PC-3 (cell line): Measurements from ENCODE around the gene SERTAD1. TPM values are rescaled to one million over a fixed set of nuclear protein-coding genes. Genes with fewer than 3 reads are reported as not detected.

ENCODE experiments used
- ATAC-seq: fragments of 200-7000 bp; cut with Tn5 transposase; 2 replicates; pipeline ENCODE4 v1.9.1; 2020; ENCODE audit warnings: mild to moderate bottlenecking, moderate library complexity
- BruUV-seq: library from RNA; stranded (reverse); fragments of 400-500 nt; replicated peaks from 2 replicates; lab custom pipeline; 2021; lab: Mats Ljungman, UMichigan
- CTCF ChIA-PET: fragments of 300-600 bp; sonication (Branson Sonifier 250); formaldehyde crosslinking; loops from one replicate; lab custom pipeline; 2022; ENCODE audit warnings: antibody characterized with exemption; lab: Charles Lee
- POLR2A ChIA-PET: fragments of 300-600 bp; sonication (Branson Sonifier 250); formaldehyde crosslinking; loops from one replicate; lab custom pipeline; 2022; ENCODE audit warnings: antibody characterized with exemption; ENCODE audit not compliant: unreplicated experiment; lab: Charles Lee
- DNase-seq: peaks from one replicate; pipeline ENCODE4 v3.0.0-alpha.2; 2015
- H2AFZ ChIP-seq: fragments of 300-600 bp; sonication (generic); 2 replicates; pipeline ENCODE4 v1.6.0; 2016; ENCODE audit warnings: antibody characterized with exemption, low read length
- H3F3A ChIP-seq: fragments of 300-600 bp; sonication (generic); one replicate; pipeline ENCODE4 v1.6.0; 2017; ENCODE audit warnings: antibody characterized with exemption, low read length, control low read depth, mild to moderate bottlenecking; ENCODE audit not compliant: unreplicated experiment
- H3K27ac ChIP-seq: fragments of 300-600 bp; sonication (generic); 2 replicates; pipeline ENCODE4 v1.5.1; 2016; ENCODE audit warnings: mild to moderate bottlenecking, low read length
- H3K27me3 ChIP-seq: fragments of 300-600 bp; sonication (generic); 2 replicates; pipeline ENCODE4 v1.6.1; 2016; ENCODE audit warnings: low read length, mixed read lengths
- H3K36me3 ChIP-seq: fragments of 300-600 bp; sonication (generic); 2 replicates; pipeline ENCODE4 v1.6.1; 2016; ENCODE audit warnings: low read depth, mixed run types, low read length, mixed read lengths
- H3K4me1 ChIP-seq: fragments of 300-600 bp; sonication (generic); 2 replicates; pipeline ENCODE4 v1.5.1; 2016; ENCODE audit warnings: low read length; ENCODE audit not compliant: insufficient read depth
- H3K4me2 ChIP-seq: fragments of 300-600 bp; sonication (generic); 2 replicates; pipeline ENCODE4 v1.6.0; 2016; ENCODE audit warnings: low read length
- H3K4me3 ChIP-seq: fragments of 300-600 bp; sonication (generic); 2 replicates; pipeline ENCODE4 v1.5.1; 2016; ENCODE audit warnings: mild to moderate bottlenecking, low read length, mixed read lengths
- H3K79me2 ChIP-seq: fragments of 300-600 bp; sonication (generic); 2 replicates; pipeline ENCODE4 v1.6.1; 2017; ENCODE audit warnings: low read length, mixed read lengths
- H3K9ac ChIP-seq: fragments of 300-600 bp; sonication (generic); 2 replicates; pipeline ENCODE4 v1.6.0; 2016; ENCODE audit warnings: mild to moderate bottlenecking, low read length
- H3K9me2 ChIP-seq: fragments of 300-600 bp; sonication (generic); replicated peaks from 2 replicates; pipeline ENCODE4 v1.6.1; 2016; ENCODE audit warnings: mixed run types, low read length, mixed read lengths
- H3K9me3 ChIP-seq: fragments of 300-600 bp; sonication (generic); 2 replicates; pipeline ENCODE4 v1.6.1; 2016; ENCODE audit warnings: low read length, mixed read lengths
- H4K20me1 ChIP-seq: fragments of 300-600 bp; sonication (generic); 2 replicates; pipeline ENCODE4 v1.6.1; 2016; ENCODE audit warnings: low read length, mixed read lengths
- CTCF ChIP-seq: fragments of 300-600 bp; sonication (generic); conservative IDR thresholded peaks from 2 replicates; pipeline ENCODE4 v1.5.1; 2017; ENCODE audit warnings: antibody characterized with exemption, low read depth, mild to moderate bottlenecking, low read length
- EZH2 ChIP-seq: fragments of 300-600 bp; sonication (generic); IDR thresholded peaks from one replicate; pipeline ENCODE4 v1.6.1; 2017; ENCODE audit warnings: antibody characterized with exemption, mild to moderate bottlenecking, low read length; ENCODE audit not compliant: unreplicated experiment
- EZH2phosphoT487 ChIP-seq: fragments of 300-600 bp; sonication (generic); IDR thresholded peaks from 2 replicates; pipeline ENCODE4 v1.6.1; 2018; ENCODE audit warnings: mild to moderate bottlenecking, antibody characterized with exemption, low read length, borderline replicate concordance
- intact Hi-C: fragments of 100-400 bp; cut with micrococcal nuclease; formaldehyde crosslinking; loops from 2 replicates; pipeline ENCODE4 v1.9.0; 2023
- total RNA-seq: library from RNA; depleted of rRNA; stranded (reverse); fragments of >200 nt; gene quantifications from 2 replicates; pipeline ENCODE4 v1.2.3, GENCODE V29; 2014

SERTAD1 gene
- total RNA-seq, 1 experiment from 2014 or later, result 16.8 TPM

GRCh38 chr19:40417643-40417981, 8.2 kb downstream of the SERTAD1 start:
- ChIA-PET POLR2A (no interaction called here), CTCF (no interaction called here)
- H3K4me1 ChIP-seq, result peaks cover 10% of the 10 kb centered on the region
- H3K9ac ChIP-seq, result no peak overlapping the region
- no peak overlapping the region for H3K27ac ChIP-seq
- H3K9me2 ChIP-seq, result no peaks in the 10 kb centered on the region
- H4K20me1 ChIP-seq, result no peaks in the 10 kb centered on the region
- H3K79me2 ChIP-seq, result peaks cover 5% of the 10 kb centered on the region
- DNase-seq, result no peak
- no peak overlapping the region for H2AFZ ChIP-seq
- intact Hi-C loops, result no loop called here
- H3K4me2 ChIP-seq, result no peak overlapping the region
- TF ChIP-seq EZH2, result no peak
- TF ChIP-seq EZH2phosphoT487, result no peak
- TF ChIP-seq CTCF, result no peak
- no peak for ATAC-seq
- H3K4me3 ChIP-seq, result no peak overlapping the region
- no TSS peak for BruUV-seq
- no peaks in the 10 kb centered on the region for H3K27me3 ChIP-seq
- no peaks in the 10 kb centered on the region for H3K9me3 ChIP-seq
- H3F3A ChIP-seq, result no peaks in the 10 kb centered on the region
- 0 out of 2 replicates have a peak, but pooled peaks cover 5% of the 10 kb centered on the region for H3K36me3 ChIP-seq

GRCh38 chr19:40416918-40417642, 8.7 kb downstream of the SERTAD1 start:
- Histone ChIP-seq H3K9ac (no peak overlapping the region), H3K9me3 (no peaks in the 10 kb centered on the region), H3K4me2 (no peak overlapping the region), H3K4me3 (no peak overlapping the region), H3F3A (no peaks in the 10 kb centered on the region), H3K9me2 (no peaks in the 10 kb centered on the region), H3K36me3 (no peaks in the 10 kb centered on the region), H3K27ac (no peak overlapping the region), H3K4me1 (peaks cover 9% of the 10 kb centered on the region), H2AFZ (no peak overlapping the region), H4K20me1 (no peaks in the 10 kb centered on the region), H3K79me2 (0 out of 2 replicates have a peak, but pooled peaks cover under 1% of the 10 kb centered on the region), H3K27me3 (no peaks in the 10 kb centered on the region)
- ATAC-seq, result no peak
- CTCF ChIA-PET, result interaction anchor here (0.6 kb wide), 1 partner anchor 16 kb away, joined by 3 read pairs; no protein-coding TSS in a partner anchor
- TF ChIP-seq EZH2, result no peak
- TF ChIP-seq EZH2phosphoT487, result no peak
- no peak for TF ChIP-seq CTCF
- POLR2A ChIA-PET, result no interaction called here
- peak; percentile 20 for DNase-seq
- intact Hi-C loops, result no loop called here
- no TSS peak for BruUV-seq

GRCh38 chr19:40415768-40416167, 10.0 kb downstream of the SERTAD1 start:
- CTCF ChIA-PET, result no interaction called here
- DNase-seq, result no peak
- H4K20me1 ChIP-seq, result no peaks in the 10 kb centered on the region

More at GRCh38 chr19:40415768-40416167, 10.0 kb downstream of the SERTAD1 start:
- Histone ChIP-seq H3K4me3 (no peak overlapping the region), H3K9me3 (no peaks in the 10 kb centered on the region), H3K9me2 (no peaks in the 10 kb centered on the region), H3K9ac (no peak overlapping the region), H3K79me2 (no peaks in the 10 kb centered on the region), H2AFZ (no peak overlapping the region), H3K4me1 (no peaks in the 10 kb centered on the region), H3K27ac (no peak overlapping the region), H3K27me3 (no peaks in the 10 kb centered on the region), H3K36me3 (no peaks in the 10 kb centered on the region), H3K4me2 (no peak overlapping the region), H3F3A (no peaks in the 10 kb centered on the region)
- no peak for TF ChIP-seq CTCF
- no peak for TF ChIP-seq EZH2phosphoT487
- TF ChIP-seq EZH2, result no peak
- ATAC-seq, result no peak
- no TSS peak for BruUV-seq
- POLR2A ChIA-PET, result no interaction called here
- intact Hi-C loops, result no loop called here
